Stimulated activated CD8-positive, alpha-beta memory T cell treated with anti-CD3 and anti-CD28 coated beads, Interleukin-15, amount 100 ng/mL, for 1 hour (primary cell): ENCODE results near the gene CHRNA4.
"Not testable (repeated sequence)": the region's sequence is repeated elsewhere in the genome, so short reads cannot be mapped to it uniquely, and the experiment has no call there.

Experiments used
- DNase-seq: peaks from one replicate; pipeline ENCODE4 v3.0.0-alpha.2; 2020; ENCODE audit warnings: low read depth

CHRNA4 gene

GRCh38 chr20:63397946-63398450 is 36.8 kb upstream of the CHRNA4 start:
- DNase-seq: no peak

- DNase-seq: no peak
Measured at GRCh38 chr20:63397155-63397843, 36.1 kb upstream of the CHRNA4 start.

- no peak for DNase-seq
Measured at GRCh38 chr20:63396300-63396699, 35.2 kb upstream of the CHRNA4 start.

GRCh38 chr20:63395723-63396122 is 34.6 kb upstream of the CHRNA4 start:
- no peak for DNase-seq

GRCh38 chr20:63394920-63395455 is 33.8 kb upstream of the CHRNA4 start:
- DNase-seq: no peak

GRCh38 chr20:63394069-63394919 is 33.1 kb upstream of the CHRNA4 start:
- DNase-seq: no peak

- no peak for DNase-seq
Measured at GRCh38 chr20:63393566-63393965, 32.4 kb upstream of the CHRNA4 start.

- no peak for DNase-seq
Measured at GRCh38 chr20:63392465-63393365, 31.6 kb upstream of the CHRNA4 start.

- no peak for DNase-seq
Measured at GRCh38 chr20:63387917-63388316, 26.8 kb upstream of the CHRNA4 start.

GRCh38 chr20:63387393-63387792 is 26.2 kb upstream of the CHRNA4 start:
- DNase-seq: no peak

GRCh38 chr20:63386491-63386890 is 25.3 kb upstream of the CHRNA4 start:
- DNase-seq: no peak

- no peak for DNase-seq
Measured at GRCh38 chr20:63385819-63386218, 24.7 kb upstream of the CHRNA4 start.

- DNase-seq: no peak
Measured at GRCh38 chr20:63384336-63384735, 23.2 kb upstream of the CHRNA4 start.

- no peak for DNase-seq
Measured at GRCh38 chr20:63383556-63383955, 22.4 kb upstream of the CHRNA4 start.

- DNase-seq: no peak
Measured at GRCh38 chr20:63382551-63383300, 21.6 kb upstream of the CHRNA4 start.

- no peak for DNase-seq
Measured at GRCh38 chr20:63381781-63382431, 20.8 kb upstream of the CHRNA4 start.

GRCh38 chr20:63380346-63380870 is 19.3 kb upstream of the CHRNA4 start:
- DNase-seq: no peak

- not testable (repeated sequence) for DNase-seq
Measured at GRCh38 chr20:63379872-63380271, 18.7 kb upstream of the CHRNA4 start.

GRCh38 chr20:63379296-63379695 is 18.1 kb upstream of the CHRNA4 start:
- no peak for DNase-seq

- DNase-seq: no peak
Measured at GRCh38 chr20:63378626-63379025, 17.5 kb upstream of the CHRNA4 start.
